GM18526 (cell line): Measurements from ENCODE around the gene IFNA17.
"Not testable (repeated sequence)": the region's sequence is repeated elsewhere in the genome, so short reads cannot be mapped to it uniquely, and the experiment has no call there.

Source experiments
- POLR2A ChIP-seq: IDR thresholded peaks from 3 replicates; pipeline ENCODE4 v1.6.1; 2011; ENCODE audit not compliant: insufficient read length; ENCODE audit errors: extremely low read depth

IFNA17 gene

DNA sequence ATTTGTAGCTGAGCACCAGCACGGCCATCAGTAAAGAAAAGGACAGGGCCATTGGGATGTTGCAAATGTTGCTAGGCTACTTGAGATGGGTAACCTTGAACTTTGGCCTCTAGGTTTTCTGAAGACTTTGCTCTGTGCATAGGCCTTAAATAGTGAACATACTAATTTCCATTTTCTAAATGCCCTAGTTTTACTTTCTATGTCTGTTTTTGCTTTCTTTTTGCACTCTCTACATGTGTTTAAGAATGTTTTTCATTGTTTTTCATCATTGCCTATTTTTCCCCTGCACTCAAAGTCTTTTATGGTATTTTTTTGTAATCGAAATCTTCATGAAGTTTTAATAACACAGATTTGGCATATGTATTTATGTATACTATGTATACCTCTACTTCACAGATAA, at the start of gene IFNA17:
Gene IFNA17, minus strand, starts transcription at position 101 of the 400 bp plus-strand sequence. Its CDS starts 49 bp downstream, at position 52.
- TF ChIP-seq POLR2A, result no peak

DNA sequence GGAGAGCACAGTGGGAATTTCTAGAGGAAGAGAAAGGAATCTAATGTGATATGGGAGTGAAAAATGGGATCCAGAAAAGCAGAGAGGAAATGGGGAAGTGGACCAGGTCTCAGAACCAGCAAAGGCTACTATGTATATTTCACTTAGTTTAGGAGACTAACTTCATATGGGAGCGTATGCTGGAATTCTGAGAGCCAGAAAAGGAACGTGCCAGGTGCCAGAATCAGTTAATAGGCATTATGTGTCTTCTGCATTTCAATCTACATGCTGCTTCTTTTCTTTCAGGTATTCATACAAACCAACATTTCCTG, 40.3 kb upstream of the IFNA17 start:
- TF ChIP-seq POLR2A, result no peak

DNA sequence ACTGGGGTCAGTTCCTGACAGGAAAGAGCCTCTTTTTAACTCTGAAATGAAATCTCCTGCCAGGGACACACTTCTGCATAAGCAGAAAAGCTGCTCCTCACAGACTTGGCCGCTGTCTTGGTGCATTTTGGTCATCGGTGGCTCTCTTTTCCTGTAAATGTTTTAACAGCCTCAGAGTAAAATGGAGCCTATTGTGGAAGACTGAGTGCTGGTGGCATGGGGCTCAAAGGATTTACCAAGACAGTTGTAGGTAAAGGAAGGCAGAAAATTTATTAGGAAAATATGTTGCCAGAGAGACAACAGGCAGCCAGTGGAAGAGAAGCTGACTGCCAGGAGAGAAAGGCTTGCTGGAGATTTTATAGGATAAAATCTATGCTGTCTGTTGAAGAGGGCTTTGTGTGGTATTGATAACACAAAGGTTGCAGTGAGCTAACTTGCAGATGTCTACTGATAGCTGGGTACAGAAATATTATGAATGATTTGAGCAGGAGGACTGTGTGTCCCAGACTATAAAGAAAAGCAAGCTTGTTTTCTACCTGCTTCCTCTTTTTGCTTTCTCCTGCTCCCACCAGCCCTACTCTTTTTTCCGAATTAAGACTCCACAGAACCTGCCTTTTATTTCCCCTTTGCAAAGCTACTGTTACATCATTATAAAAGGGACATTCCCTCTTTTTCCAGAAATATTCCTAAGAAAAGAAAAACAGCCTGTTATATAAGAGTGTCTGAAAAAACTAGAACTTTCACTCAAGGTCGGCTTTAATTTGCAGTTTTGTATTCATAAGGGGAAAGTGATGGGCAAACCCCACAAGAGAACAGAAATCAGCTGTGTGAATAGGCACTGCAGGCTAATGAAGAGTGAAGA, 39.7 kb upstream of the IFNA17 start:
- TF ChIP-seq POLR2A, result no peak

GRCh38 chr9:21266733-21267484, 38.9 kb upstream of the IFNA17 start:
- no peak for TF ChIP-seq POLR2A

DNA sequence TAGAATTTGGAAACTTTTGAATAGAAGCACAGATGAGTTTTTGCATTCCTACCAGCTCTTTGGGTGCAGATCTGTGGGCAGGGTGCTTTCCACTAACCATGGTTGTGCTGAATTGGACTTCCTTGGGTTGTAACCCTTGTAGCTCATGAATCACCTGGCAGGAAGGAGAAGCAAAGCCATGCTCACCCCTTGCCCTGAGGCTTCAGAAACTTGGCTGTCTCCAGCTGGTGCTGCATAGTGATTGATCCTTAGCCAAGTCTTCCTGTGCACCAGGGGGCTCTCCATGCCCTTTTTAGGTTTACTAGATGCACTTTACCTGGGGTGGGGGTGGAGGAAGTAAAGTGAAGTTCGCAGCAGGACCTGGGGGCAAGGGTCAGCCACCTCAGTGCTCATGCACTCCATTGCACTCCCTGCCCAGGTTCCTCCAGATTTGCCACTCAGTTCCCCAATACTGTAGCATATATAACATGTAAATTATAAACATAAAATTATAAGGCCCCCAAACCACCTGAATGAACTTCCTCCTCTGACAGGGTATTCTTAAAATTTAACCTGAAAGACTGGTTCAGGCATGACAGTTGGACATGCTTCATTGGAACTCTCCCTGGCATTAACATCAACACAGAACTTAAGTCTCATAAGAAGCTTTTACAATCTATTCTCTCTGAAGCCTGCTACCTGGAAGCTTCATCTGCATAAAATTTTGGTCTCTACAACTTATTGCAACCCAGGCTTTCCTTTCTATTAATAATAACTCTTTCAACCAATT, 37.6 kb upstream of the IFNA17 start:
- TF ChIP-seq POLR2A, result no peak

GRCh38 chr9:21255538-21256212, 27.7 kb upstream of the IFNA17 start:
- TF ChIP-seq POLR2A, result no peak

GRCh38 chr9:21252721-21253547, 24.9 kb upstream of the IFNA17 start:
- no peak for TF ChIP-seq POLR2A

DNA sequence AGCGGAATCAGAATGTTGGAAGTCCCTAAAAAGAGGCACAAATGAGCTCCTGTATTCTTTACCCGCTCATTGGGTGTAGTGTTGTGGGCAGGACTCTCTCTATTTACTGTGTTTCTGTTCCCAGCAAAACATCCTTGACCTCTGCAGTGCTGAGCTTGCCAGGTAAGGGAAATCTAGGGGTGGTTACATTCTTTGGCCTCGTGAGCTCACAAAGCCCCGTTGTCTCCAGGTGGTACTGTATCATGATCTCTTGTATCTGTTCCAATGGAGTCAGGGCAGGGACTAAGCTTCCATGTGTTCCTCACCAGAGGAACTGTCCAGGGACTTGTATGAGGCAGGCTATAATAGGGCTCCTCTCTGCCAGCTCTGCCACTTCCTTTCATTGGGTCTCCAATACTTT, 23.6 kb upstream of the IFNA17 start:
- TF ChIP-seq POLR2A, result no peak

- no peak for TF ChIP-seq POLR2A
Measured at GRCh38 chr9:21251190-21251589, 23.2 kb upstream of the IFNA17 start.

GRCh38 chr9:21244836-21245235, 16.8 kb upstream of the IFNA17 start:
- no peak for TF ChIP-seq POLR2A

- no peak for TF ChIP-seq POLR2A
Measured at GRCh38 chr9:21239911-21240310, 11.9 kb upstream of the IFNA17 start, which contains the start of gene IFNA14. Gene IFNA14 (minus strand): TSS chr9:21240005. CDS start chr9:21239935, 70 bp downstream.

DNA sequence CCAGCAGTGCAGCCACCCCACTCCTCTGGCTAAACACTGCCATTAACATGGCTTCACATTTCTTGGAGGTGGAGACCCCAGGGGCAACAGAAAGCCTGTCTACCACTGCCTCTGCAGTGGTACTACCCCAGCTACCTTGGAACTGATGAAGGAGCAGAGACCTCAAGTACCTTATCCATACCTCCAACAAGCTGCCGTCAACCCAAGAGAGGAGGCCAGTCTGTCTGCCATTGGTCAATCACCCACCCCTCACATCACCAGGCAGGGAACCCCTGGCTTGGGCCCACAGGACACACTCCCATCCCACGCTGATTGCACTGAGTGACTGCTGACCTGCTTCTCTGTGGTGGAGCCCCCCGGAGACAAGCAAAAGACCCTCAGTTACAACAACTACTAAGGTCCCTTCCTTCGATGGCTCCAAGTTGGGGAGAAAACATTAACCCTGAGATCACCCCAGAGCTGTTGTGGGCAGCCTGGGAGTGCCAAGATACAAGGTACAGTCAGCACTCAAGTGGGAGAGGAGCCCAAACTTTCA, 6.2 kb upstream of the IFNA17 start:
- TF ChIP-seq POLR2A, result no peak

DNA sequence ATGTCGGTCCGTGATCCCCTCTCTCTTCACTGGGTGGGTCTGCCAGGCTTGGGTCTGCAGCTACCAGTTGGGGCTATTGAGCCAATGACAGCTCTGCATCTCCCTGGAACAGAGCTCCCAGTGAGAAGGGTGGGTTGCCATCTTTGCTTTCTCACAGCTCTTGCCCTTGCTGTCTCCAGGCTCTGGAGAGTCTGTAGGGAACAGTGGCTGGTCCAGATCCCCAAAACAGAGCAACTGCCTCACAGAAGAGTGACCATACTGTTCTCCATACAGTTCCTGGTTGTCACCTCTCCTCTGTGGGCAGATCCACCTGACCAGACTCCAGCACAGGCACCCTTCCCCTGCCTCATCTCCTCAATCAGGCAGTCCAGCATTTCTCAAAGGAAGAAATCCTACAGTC, 5.2 kb upstream of the IFNA17 start:
- no peak for TF ChIP-seq POLR2A

GRCh38 chr9:21217211-21217610, 10.8 kb downstream of the IFNA17 start, which contains the start of gene IFNA16:
Gene IFNA16 (minus strand): TSS chr9:21217311. CDS start chr9:21217305, 6 bp downstream.
- TF ChIP-seq POLR2A, result not testable (repeated sequence)
